NCI-H446 (cell line): ENCODE data around the gene HAUS7.

Experiments
- DNase-seq, 2 experiments: peaks; one replicate each; lab custom pipeline; 2025; lab: John Stamatoyannopoulos, UW

HAUS7 gene

GRCh38 chrX:153470411-153471363, at the start of gene HAUS7:
HAUS7 (minus strand) TSS chrX:153470576; CDS start chrX:153470557, 19 bp downstream.
- peak; percentile 88 to 92 for DNase-seq

GRCh38 chrX:153519569-153520286, 49.4 kb upstream of the HAUS7 start:
- peak in 1 of 2 experiments; percentile 42 for DNase-seq

GRCh38 chrX:153517946-153518834, 47.8 kb upstream of the HAUS7 start:
- no peak for DNase-seq

GRCh38 chrX:153517423-153517822, 47.0 kb upstream of the HAUS7 start, which contains the start of gene ATP2B3:
ATP2B3 (plus strand) TSS chrX:153517642; CDS start chrX:153536248, 18,606 bp downstream.
- DNase-seq, result no peak

GRCh38 chrX:153516073-153516472, 45.7 kb upstream of the HAUS7 start:
- DNase-seq, result no peak

GRCh38 chrX:153515435-153515834, 45.1 kb upstream of the HAUS7 start:
- DNase-seq, result no peak

- no peak for DNase-seq
Measured at GRCh38 chrX:153514259-153514658, 43.9 kb upstream of the HAUS7 start.

- DNase-seq, result no peak
Measured at GRCh38 chrX:153513265-153513664, 42.9 kb upstream of the HAUS7 start.

GRCh38 chrX:153512501-153512893, 42.1 kb upstream of the HAUS7 start:
- DNase-seq, result no peak

- DNase-seq, result peak; percentile 15 to 76
Measured at GRCh38 chrX:153511784-153512500, 41.6 kb upstream of the HAUS7 start.

GRCh38 chrX:153510383-153510782, 40.0 kb upstream of the HAUS7 start:
- no peak for DNase-seq

- DNase-seq, result no peak
Measured at GRCh38 chrX:153509592-153509991, 39.2 kb upstream of the HAUS7 start.

- peak; percentile 42 to 87 for DNase-seq
Measured at GRCh38 chrX:153507484-153508178, 37.3 kb upstream of the HAUS7 start.

GRCh38 chrX:153505361-153505760, 35.0 kb upstream of the HAUS7 start:
- no peak for DNase-seq

- no peak for DNase-seq
Measured at GRCh38 chrX:153504445-153505016, 34.2 kb upstream of the HAUS7 start.

- DNase-seq, result no peak
Measured at GRCh38 chrX:153502796-153503195, 32.4 kb upstream of the HAUS7 start.

GRCh38 chrX:153502131-153502530, 31.8 kb upstream of the HAUS7 start:
- DNase-seq, result peak in 1 of 2 experiments; percentile 32

- peak in 1 of 2 experiments; percentile 65 for DNase-seq
Measured at GRCh38 chrX:153501530-153501929, 31.2 kb upstream of the HAUS7 start.

GRCh38 chrX:153500676-153501280, 30.4 kb upstream of the HAUS7 start:
- DNase-seq, result no peak

- peak; percentile 28 to 77 for DNase-seq
Measured at GRCh38 chrX:153499876-153500275, 29.5 kb upstream of the HAUS7 start.
